ENCODE measurements around the gene YARS2. TPM values are rescaled to one million over a fixed set of nuclear protein-coding genes. Genes with fewer than 3 reads are reported as not detected.
"Not testable (repeated sequence)": the region's sequence is repeated elsewhere in the genome, so short reads cannot be mapped to it uniquely, and the experiment has no call there.

The YARS2 gene
- total RNA-seq, 2 experiments from 2014 or later: 17.0 to 19.3 TPM

GRCh38 chr12:32699437-32699836 lies 56.3 kb downstream of the YARS2 start:
- H3K27ac Mint-ChIP-seq, H3K9me3 Mint-ChIP-seq, POLR2A ChIA-PET, H3K4me3 Mint-ChIP-seq, H3K27me3 Mint-ChIP-seq, DNase-seq: not testable (repeated sequence)
- Mint-ChIP-seq H3K36me3 (ENCODE audit: low read depth) (peaks cover 26% of the 10 kb centered on the region), H3K4me1 (peaks cover 18% of the 10 kb centered on the region)
- CTCF ChIA-PET: interaction anchor here (0.6 to 1.6 kb wide), 3 partner anchors 8 to 56 kb away, joined by 3 to 4 read pairs (median 4); partner anchors contain the start of gene YARS2

GRCh38 chr12:32698285-32698684 lies 57.4 kb downstream of the YARS2 start:
- peaks cover 27% of the 10 kb centered on the region for H3K36me3 Mint-ChIP-seq (ENCODE audit: low read depth)
- ChIA-PET CTCF (no interaction called here), POLR2A (interaction anchor here (0.9 kb wide), 1 partner anchor 19 kb away, joined by 3 read pairs; the partner anchor contains the start of gene DNM1L)
- DNase-seq: no peak
- no peak overlapping the region for H3K4me3 Mint-ChIP-seq
- H3K4me1 Mint-ChIP-seq: peaks cover 21% of the 10 kb centered on the region
- H3K27me3 Mint-ChIP-seq: no peaks in the 10 kb centered on the region
- no peaks in the 10 kb centered on the region for H3K9me3 Mint-ChIP-seq
- no peak overlapping the region for H3K27ac Mint-ChIP-seq

- H3K4me3 Mint-ChIP-seq: no peak overlapping the region
- ChIA-PET CTCF (no interaction called here), POLR2A (interaction anchor here (0.9 kb wide), 1 partner anchor 18 kb away, joined by 3 read pairs; the partner anchor contains the start of gene DNM1L)
- peaks cover 25% of the 10 kb centered on the region for H3K4me1 Mint-ChIP-seq
- peaks cover 21% of the 10 kb centered on the region for H3K36me3 Mint-ChIP-seq (ENCODE audit: low read depth)
- no peaks in the 10 kb centered on the region for H3K9me3 Mint-ChIP-seq
- DNase-seq: no peak
- no peaks in the 10 kb centered on the region for H3K27me3 Mint-ChIP-seq
- no peak overlapping the region for H3K27ac Mint-ChIP-seq
Measured at GRCh38 chr12:32697445-32697844, 58.3 kb downstream of the YARS2 start.

Other genes starting within 250 kb of the YARS2 start
- gene DNM1L, start 76.6 kb downstream of the YARS2 start, total RNA-seq: 10 to 100 TPM; 53.5 to 59.3 TPM
- gene PKP2, start 140.9 kb upstream of the YARS2 start, total RNA-seq: not detected

All from activated CD4-positive, alpha-beta memory T cell treated with anti-CD3 and anti-CD28 coated beads, Interleukin-2, amount 10 ng/mL, durations not matched to agents 7 days and 5 days (primary cell).